LoVo (cell line): ENCODE data around the gene IQSEC3.
"Not testable (repeated sequence)": the region's sequence is repeated elsewhere in the genome, so short reads cannot be mapped to it uniquely, and the experiment has no call there.

Experiments used
- DNase-seq: peaks from one replicate; pipeline ENCODE4 v3.0.0-alpha.2; 2016; ENCODE audit warnings: low spot score

IQSEC3 gene

DNA sequence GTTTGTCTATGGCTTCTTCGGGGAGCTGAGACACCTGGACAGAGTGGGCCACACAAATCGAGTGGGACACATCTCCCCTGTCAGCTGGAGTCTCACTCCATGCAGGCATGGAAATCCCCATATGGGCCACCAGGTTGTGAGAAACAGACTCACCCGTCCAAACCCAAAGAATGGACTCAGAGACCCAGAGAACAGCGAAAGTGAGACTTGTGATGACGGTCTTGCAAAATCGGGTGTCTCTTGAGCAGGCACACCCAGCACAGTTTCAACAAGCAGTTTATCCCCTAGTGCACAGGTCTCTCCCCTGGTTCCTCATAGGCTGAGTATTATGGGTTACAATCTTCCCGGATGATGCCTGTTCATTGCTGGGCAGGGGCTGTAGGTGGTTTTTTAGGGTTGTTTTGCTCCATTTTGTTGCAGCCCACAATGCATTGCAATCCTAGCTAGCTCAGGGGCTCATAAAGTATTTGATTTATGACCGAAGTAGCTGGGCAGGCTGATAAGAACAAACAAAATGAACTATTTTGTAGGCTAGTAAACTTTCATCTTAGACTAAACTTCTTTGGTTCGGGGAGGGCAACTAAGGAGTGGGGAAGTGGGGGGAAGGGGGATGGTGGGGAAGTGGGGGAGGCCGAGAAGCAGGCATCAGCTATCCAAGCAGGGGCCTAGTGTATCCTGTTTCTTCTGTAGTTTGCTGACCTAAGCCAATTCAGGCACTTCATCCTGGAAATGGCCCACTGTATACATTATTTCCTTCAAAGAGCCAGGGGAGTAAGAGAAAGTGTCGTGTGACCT is 45.3 kb downstream of the IQSEC3 start:
- DNase-seq, result no peak

DNA sequence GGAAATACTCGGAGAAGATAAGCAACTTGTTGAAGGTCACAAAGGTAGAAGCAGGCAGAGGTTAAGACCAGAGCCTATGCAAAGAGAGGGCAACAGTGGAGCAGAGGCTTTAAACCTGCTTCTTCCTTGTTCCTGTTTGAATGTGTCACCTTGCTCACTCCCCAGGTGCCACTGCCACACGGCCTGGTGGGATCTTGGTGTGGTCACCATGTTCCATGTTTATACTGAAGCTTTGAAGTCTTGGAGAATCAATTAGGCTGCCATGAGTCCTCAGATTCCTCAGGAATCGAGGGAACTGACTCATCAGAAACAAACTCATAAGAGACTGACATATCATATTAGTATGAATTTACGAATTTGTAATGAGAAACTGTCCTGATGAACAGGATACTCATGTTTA is 46.8 kb downstream of the IQSEC3 start:
- DNase-seq, result no peak

DNA sequence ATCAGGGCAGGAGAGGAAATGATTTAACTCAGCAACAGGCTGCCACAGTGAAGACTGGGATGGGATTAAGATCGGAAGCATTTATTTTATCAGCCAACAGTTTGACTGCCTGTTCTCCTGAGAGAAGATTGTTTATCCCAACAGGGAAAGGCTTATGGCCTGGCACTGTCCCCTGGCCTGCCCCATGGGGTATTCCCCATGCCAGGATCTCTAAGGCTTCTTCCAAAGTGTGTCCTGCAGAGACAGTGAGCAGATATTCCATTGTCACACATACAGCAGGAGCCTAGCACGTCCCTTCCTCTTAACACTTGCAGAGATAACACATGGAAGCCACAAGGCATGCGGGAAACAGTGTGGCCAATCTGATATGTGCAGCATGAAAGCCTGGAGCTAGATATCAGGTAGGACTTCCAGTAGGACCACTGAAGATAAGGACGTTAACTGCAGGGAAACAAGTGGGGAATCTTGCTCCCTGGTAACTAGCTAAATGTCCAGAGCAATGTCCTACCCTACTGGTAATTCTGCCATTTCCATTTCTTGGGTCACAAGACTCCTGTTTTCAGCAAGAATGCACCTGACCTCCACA is 48.2 kb downstream of the IQSEC3 start:
- DNase-seq, result no peak

DNA sequence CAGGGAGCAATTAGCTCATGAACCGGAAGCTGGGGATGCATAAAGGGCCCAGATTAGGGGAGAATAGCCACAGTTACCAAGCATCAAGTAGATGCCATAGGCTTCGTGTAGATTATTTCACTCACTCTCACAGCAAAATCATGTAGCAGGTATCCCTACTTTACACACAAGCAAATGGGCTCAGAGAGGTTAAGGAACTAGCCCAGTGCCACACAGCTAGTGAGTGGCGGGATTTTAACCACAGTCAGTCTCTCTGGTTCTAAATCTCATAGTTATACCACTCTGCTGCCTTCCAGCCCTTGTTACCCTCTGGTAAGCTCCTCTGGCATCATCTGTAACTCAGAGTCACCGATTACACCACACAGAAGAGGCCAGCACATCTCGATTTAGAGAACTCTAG is 49.0 kb downstream of the IQSEC3 start:
- DNase-seq, result no peak

DNA sequence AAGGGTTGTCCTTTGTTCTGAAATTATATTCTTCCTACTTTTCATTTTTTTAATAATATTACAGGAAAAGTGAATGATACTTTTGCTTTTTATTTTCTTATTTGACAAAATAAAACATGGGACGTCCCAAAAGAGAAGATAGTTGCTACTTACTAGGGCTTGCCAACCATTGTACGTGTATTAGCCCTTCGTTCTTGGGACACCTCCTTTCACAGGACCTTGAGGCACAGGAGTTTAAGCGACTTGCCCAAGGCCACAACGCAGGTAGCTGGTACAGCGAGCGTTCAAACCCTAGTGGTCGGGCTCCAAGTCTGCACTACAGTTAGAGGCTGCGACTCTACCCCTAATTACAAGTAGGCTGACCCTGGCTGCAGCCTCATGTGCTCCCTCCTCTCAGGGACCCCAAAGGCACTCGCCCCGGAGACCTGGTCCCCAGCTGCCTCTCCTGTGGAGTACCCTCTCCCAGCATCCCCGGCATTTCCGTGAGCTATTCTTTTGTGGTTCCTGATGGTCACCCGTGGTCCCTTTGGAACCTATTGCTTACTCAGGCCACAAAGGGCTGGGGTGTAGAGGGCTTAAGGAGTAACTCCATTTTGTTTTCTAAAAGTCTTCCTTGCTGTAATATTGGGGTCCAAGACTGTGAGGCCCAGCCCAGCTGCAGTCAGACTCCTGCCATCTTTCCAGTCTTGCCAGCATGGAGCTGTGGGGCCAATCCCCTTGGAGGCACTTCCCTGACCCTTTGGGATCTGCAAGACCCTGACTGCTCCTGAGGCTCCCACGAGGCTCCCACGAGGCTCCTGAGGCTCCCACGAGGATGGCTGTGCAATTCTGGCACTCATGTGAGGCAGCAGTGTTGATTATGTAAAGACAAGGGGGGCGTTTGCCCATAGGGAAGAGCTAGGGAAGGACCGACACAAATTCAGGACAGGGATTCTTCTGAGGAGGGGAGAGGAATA is 49.7 kb downstream of the IQSEC3 start:
- no peak for DNase-seq

DNA sequence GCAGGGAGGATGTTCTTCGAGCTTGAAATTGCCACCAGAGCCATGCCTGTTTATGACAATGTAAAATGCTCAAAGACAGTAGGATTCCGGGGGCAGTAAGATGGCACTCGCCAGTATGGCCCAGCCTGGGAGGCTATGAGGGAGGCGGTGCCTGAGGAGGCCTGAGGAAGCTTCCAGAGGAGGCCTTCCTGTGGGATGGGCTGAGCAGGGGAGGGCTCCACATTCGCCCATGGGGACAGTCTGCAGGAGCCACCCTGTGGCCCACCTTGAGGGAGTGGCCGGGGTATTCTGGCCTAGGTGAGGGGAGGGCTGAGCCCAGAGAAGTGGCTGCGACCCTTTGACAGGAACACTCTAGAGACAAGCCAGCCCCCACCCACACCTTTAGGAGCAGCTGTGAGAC is 50.7 kb downstream of the IQSEC3 start:
- no peak for DNase-seq

DNA sequence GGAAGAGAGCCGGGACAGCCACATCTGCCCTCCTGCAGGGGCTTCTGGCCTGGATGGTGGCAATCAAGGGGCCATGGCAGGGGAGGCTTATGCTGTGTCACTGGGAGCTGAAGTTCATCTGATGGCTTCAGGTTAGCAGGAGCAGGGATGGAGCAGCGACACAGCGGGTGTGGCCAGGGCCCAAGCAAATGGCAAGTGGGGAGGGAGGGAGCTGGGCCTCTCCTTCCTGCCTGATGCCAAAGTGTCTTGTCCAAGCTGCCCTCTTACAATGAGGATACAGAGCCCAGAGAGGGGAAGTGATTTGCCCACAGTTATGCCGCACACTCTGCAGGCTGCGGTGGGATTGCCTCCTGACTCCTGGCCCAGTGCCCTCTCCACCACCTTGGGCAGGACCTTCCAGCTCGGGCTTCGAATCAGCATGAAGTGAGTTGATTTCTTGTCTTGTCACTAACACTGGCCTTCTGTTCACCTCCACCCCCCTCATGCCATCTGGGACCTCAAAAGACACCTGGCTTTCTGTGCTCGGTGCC is 51.3 kb downstream of the IQSEC3 start:
- DNase-seq, result no peak

DNA sequence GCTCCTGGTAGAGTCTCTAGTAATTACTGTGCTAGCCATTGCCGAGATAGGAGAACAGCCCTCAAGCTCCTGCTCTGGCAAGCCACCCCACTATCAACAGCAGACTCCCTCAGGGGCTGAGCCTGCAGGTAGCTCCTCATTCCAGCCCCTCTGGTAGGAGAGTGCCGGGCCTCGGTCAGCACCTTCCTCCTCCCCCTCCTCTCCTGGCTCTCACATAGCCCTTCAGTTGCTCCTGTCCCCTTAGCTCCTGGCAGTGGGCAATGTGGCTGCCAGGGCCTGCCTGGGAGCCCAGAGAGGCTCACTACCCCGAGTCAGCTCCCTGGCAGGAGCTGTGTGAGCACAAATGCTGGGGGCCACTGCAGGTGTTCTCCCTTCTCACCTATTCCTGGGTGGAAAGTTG is 52.0 kb downstream of the IQSEC3 start:
- no peak for DNase-seq

DNA sequence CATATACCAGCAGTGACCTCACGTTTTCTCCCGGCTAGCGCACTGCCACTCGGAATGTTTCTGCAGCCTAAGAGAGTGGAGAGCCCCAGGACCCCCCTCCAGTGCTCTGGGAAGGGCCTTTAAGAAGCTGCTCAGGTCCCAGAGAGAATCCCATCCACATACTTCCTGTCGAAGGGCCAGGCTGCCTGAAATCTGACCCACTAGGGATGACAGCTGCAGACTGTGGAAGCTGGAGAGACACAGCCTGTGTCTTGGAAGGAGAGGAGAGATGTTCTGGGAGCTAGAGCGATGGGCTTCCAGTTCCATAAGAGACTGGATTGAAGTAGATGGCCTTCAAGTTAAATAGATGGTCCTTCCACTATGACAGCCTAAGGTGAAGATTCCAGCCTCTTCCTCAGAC is 54.4 kb downstream of the IQSEC3 start:
- DNase-seq, result no peak

DNA sequence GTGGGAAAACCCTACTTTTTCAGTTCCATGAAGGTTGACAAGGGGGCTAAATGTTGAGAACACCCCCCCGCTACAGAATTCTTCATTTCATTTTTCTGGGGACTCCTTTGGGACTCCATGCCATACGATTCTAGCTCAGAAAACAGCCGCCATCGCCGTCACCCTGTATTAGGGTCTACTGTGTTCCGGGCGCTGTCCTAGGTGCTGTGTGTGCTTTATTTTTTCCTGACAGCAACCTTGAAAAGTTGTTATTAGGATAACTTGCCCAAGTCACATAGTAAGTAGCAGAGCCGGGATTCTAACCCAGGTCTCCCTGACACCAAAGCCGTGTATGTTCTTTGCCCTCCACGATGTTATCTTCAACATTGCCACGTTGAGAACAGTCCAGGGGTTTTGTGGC is 55.1 kb downstream of the IQSEC3 start:
- no peak for DNase-seq

DNA sequence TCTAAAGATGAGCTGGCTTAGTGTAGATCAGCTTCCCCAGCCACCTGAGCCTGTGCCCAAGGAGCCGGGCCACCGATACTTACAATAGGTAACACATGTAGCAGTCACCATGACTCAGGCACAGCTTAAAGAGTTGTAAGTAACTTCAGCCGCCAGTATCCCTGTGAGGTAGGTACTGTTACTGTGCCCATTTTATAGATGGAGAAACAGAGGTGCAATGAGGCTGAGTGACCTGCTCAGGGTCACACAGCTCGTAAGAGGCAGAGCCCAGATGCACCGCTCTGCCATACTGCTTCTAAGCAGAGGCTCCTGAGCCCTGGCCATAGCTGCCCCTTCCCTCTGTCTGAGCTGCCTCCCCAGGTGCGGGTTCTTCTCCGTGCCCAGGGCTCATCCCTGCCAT is 58.5 kb downstream of the IQSEC3 start:
- no peak for DNase-seq

DNA sequence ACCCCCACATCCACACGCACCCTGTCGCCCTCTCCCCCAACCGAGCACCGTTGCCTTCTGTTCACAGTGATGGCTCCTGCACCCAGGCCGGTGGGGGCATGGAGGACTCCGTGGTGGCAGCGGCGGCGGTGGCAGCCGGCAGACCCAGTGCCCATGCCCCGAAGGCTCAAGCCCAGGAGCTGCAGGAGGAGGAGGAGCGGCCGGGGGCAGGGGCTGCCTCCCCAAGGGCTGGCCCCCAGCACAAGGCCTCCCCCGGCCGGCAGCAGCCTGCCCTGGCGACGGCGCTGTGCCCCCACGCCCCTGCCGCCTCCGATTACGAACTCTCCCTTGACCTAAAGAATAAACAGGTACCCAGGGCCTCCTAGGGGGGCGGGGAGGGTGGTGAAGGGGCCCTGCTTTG is 59.0 kb downstream of the IQSEC3 start:
- no peak for DNase-seq

DNA sequence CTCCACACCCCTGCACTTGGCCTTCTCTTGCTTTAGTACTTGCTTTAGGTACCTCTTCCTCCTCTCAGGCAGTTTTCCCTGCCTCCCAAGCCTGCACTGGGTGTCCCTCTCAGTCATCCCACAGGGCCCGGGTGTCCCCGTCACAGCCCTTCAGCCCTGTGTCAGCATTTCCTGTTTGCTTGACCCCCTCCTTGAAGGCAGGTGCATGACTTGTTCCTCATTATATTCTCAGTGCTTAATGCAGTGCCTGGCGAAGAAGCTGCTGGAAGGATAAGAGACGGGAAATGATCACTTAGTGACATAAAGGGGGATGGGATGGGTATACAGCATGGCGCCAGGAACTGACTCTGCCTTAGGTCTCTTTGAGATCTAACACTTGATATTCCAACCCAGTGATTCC is 61.5 kb downstream of the IQSEC3 start:
- DNase-seq, result no peak

DNA sequence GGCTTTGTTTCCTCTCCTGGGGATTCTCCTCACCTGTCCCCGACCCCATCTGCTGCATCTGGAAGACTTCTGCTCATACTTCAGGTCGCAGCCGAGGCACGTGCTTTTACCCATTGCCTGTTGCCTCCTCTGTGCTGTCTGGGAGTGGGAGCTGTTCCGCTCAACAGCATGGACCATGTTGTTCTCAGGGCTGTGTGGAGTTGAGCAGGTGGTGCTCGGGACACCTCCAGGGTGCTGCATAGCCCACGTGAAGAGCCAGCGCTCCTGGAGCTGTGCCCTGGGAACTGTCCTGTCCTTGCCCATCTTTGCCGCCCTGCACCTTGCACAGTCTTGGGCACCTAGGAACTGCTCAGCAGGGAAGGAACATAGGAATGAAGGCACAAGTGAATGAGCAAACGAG is 62.4 kb downstream of the IQSEC3 start:
- no peak for DNase-seq

DNA sequence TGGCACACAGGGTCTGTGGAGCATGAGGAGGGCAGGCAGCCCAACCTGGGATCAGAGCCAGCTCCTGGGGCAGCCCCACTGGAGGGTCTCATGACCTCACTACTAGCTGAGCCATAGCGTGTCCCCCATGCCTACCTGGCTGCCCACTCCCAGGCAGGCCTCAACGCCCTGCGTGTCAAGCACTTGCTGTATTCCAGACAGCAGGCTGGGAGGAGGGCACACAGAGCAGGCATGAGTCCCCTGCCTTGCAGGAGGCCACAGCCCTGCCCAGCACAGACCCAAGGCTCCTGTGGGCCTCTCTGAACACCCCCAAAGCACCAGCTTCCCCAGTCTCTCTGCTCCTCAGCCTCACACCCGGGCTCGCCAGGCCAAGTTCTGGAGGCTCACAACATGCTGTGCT is 64.0 kb downstream of the IQSEC3 start:
- no peak for DNase-seq

DNA sequence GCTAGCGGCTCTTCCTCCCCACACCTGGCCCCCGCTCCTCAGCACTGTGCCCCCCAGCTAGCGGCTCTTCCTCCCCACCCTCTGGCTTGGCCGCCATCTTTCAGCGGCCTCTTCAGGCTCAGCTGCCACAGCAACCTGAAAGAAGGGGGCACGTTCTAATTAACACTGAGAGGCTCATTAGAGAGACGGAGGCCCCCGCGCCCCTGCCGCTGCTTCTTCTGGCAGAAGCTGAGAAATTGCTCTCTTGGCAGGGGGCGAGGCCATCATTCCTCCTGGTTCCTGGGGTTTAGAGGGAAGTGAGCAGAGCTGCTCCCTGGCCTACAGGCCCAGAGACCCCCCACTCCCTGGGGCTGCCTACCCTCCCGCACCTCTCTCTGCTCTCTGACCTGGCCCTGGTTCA is 64.4 kb downstream of the IQSEC3 start:
- no peak for DNase-seq

DNA sequence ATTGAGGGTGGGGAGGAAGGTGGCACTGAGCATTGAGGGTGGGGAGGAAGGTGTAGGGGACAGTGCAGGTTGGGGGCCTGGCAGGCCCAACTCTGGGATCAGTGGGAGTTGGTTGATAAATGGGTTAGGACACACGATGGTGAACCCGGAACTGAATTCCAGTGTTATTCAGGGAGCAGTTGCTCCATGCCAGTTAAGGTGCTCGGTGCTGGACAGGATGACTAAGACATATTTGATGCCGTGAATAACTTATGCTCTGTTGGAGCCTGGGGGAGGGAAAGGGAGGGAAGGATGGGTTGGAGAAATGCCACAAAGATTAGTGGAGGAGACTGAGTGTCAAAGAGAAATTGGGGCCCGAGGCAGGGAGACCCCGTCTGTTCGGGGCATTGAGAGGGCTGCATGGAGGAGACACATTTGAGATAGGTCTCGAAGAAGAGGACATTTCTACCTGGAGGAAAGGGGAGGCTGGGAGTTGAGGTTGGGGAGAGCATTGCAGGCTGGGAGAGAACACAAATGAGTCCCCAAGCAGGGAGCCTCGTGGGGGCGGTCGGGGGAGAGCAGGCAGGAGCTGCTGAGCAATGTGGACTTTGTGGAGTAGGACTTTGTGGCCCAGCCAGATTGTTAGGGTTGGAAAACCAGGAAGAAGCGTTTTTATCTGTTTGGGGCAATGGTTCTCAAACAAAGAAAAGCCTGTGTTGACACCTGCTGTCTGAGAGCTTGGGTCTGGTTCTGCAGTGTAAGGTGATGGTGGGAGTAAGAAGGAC is 65.3 kb downstream of the IQSEC3 start:
- DNase-seq, result no peak

DNA sequence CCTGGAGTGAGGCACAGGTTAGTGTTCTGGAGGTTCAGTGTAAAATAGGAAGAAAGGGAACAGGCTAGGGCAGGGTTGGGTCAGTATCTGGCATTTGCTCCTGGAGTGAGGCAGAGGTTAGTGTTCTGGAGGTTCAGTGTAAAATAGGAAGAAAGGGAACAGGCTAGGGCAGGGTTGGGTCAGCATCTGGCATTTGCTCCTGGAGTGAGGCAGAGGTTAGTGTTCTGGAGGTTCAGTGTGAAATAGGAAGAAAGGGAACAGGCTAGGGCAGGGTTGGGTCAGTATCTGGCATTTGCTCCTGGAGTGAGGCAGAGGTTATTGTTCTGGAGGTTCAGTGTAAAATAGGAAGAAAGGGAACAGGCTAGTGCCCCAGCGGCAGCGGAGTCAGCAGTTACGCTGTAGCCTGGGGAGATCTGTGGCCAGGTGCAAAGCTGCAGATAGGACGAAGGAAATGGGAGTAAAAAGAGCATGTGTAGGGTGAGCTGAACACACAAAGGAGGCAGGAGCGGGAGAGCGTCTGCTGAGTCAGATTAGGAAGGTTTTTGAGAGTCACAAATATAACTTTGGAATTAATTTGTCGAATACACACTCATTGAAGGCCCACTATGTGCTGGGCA is 67.2 kb downstream of the IQSEC3 start:
- DNase-seq, result not testable (repeated sequence)

DNA sequence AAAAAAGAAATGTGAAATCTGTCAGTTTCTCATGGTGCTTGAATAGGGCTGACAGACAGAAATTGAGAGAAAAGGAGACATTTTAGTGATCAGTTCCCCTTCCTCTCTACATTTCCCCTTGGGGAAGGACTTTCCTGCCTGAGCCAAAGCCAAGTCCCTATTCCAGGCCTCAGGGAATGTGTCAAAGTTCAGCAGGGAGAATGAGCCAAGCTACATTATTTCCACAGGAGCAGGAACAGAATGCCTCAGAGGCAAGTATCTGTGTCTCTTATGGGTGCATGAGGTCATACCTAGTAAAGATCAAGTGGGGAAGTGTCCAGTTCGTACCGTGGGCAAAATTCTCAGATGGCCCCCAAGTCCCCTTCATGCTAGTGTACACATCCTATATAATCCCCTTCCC is 68.6 kb downstream of the IQSEC3 start:
- DNase-seq, result no peak

DNA sequence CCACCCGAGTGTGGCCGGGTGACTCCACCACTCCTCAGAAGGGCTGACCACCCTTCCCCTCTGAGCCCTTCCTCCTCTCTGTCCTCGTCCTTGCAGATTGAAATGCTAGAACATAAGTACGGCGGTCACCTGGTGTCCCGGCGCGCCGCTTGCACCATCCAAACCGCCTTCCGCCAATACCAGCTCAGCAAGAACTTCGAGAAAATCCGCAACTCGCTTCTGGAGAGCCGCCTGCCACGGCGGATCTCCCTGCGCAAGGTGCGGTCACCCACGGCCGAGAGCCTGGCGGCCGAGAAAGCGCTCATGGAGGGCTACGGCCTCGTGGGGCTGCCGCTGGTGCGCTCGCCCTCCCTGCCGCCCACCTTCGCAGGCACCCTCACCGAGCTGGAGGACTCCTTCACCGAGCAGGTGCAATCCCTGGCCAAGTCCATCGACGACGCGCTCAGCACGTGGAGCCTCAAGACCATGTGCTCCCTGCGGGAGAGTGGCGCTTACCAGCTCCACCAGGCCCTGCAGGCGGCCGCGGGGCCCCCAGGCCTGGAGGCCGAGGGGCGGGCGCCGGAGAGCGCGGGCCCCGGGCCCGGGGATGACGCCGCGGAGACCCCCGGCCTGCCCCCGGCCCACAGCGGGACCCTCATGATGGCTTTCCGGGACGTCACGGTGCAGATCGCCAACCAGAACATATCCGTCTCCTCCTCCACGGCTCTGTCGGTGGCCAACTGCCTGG is 71.8 kb downstream of the IQSEC3 start:
- no peak for DNase-seq
